DND-41 (cell line): ENCODE measurements around the gene GOLGA1.

ENCODE experiments used
- EZH2 ChIP-seq: IDR thresholded peaks from 3 replicates; pipeline ENCODE4 v1.6.1; 2012; ENCODE audit warnings: borderline replicate concordance, low read depth, mild to moderate bottlenecking, moderate library complexity, low read length, inconsistent platforms; ENCODE audit not compliant: severe bottlenecking
- TF ChIP-seq, protein P1 (sequence below): IDR thresholded peaks from 2 replicates; pipeline ENCODE4 v1.5.1; 2012; ENCODE audit warnings: borderline replicate concordance, low read length, moderate library complexity, mild to moderate bottlenecking; ENCODE audit not compliant: poor library complexity, severe bottlenecking; ENCODE audit errors: extremely low read depth

DNA sequence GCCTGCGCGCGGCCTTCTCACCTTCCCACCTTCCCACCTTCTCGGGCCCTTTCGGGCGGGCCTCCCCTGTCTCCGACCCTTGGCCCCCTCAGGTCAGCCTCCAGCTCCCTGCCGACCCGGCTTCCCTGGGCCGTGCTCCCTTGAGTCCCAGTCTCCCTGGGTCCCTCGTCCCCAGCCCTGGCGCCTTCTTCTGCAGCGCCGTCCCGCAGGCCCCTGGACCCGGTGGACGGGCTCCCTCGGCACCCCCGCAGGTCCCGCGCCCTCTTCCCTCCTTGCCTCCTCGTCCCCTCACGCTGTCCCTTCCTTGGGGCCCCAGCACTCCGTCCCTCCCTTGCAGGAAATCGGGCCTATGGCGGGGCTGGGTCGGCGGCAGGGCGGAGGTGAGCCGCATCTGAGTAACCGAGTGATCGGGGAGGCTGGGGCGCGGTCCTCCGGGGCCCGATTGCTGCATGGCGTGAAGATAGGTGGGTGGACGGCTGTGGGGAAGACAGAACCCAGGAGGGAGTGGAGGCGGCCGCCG is 71.4 kb downstream of the GOLGA1 start:
- TF ChIP-seq, protein P1, sequence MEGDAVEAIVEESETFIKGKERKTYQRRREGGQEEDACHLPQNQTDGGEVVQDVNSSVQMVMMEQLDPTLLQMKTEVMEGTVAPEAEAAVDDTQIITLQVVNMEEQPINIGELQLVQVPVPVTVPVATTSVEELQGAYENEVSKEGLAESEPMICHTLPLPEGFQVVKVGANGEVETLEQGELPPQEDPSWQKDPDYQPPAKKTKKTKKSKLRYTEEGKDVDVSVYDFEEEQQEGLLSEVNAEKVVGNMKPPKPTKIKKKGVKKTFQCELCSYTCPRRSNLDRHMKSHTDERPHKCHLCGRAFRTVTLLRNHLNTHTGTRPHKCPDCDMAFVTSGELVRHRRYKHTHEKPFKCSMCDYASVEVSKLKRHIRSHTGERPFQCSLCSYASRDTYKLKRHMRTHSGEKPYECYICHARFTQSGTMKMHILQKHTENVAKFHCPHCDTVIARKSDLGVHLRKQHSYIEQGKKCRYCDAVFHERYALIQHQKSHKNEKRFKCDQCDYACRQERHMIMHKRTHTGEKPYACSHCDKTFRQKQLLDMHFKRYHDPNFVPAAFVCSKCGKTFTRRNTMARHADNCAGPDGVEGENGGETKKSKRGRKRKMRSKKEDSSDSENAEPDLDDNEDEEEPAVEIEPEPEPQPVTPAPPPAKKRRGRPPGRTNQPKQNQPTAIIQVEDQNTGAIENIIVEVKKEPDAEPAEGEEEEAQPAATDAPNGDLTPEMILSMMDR: no peak
- TF ChIP-seq EZH2: no peak
